GM12878 (cell line): Measurements from ENCODE around the gene MYO16. TPM values are rescaled to one million over a fixed set of nuclear protein-coding genes. Genes with fewer than 3 reads are reported as not detected.

Experiments used
- ATAC-seq: fragments of 200-7000 bp; cut with Tn5 transposase; 3 replicates; pipeline ENCODE4 v1.9.1; 2020; ENCODE audit warnings: mild to moderate bottlenecking, moderate library complexity
- BruUV-seq: library from RNA; stranded (reverse); fragments of 400-500 nt; replicated peaks from 2 replicates; lab custom pipeline; 2021; lab: Mats Ljungman, UMichigan
- CTCF ChIA-PET: fragments of 300-600 bp; sonication (Branson Sonifier 250); formaldehyde crosslinking; extraction: SDS; loops from one replicate; lab custom pipeline; 2021; ENCODE audit warnings: inconsistent platforms; lab: Yijun Ruan, JAX
- POLR2A ChIA-PET: fragments of 350-600 bp; formaldehyde crosslinking; extraction: SDS; loops from one replicate; lab custom pipeline; 2021; ENCODE audit warnings: inconsistent platforms; lab: Charles Lee
- RAD21 ChIA-PET: fragments of 300-600 bp; sonication (Branson Sonifier 250); formaldehyde crosslinking; loops from one replicate; lab custom pipeline; 2023; ENCODE audit warnings: antibody characterized with exemption; ENCODE audit not compliant: unreplicated experiment; lab: Charles Lee
- SMC1A ChIA-PET: fragments of 300-600 bp; sonication (Branson Sonifier 250); formaldehyde crosslinking; loops from one replicate; lab custom pipeline; 2023; ENCODE audit not compliant: unreplicated experiment, uncharacterized antibody; lab: Charles Lee
- DNase-seq: peaks from one replicate; pipeline ENCODE4 v3.0.0-alpha.2; 2011; ENCODE audit warnings: low read depth, low spot score
- FAIRE-seq: peaks from 3 replicates; lab custom pipeline; 2011; peaks lifted over from hg19 to GRCh38; lab: Jason Lieb, UNC
- H2AFZ ChIP-seq: 2 replicates; pipeline ENCODE4 v1.6.0; 2011; ENCODE audit warnings: low read depth, low read length, control low read depth; ENCODE audit not compliant: control insufficient read depth
- H3K27ac ChIP-seq: 2 replicates; pipeline ENCODE4 v1.5.1; 2011; ENCODE audit warnings: control low read depth; ENCODE audit not compliant: control insufficient read depth, insufficient read depth
- H3K27me3 ChIP-seq, 2 experiments: replicated peaks in 1 of 2; 2 replicates each; pipeline versions ENCODE4 v1.6.0 to v1.6.1; 2011; ENCODE audit warnings: low read length in 1 of 2; ENCODE audit not compliant: control insufficient read depth in 2 of 2, insufficient read depth in 2 of 2
- H3K36me3 ChIP-seq, 2 experiments: 2 replicates each; pipeline ENCODE4 v1.5.1; 2011; ENCODE audit warnings: low read length in 1 of 2; ENCODE audit not compliant: control insufficient read depth in 2 of 2, insufficient read depth in 2 of 2
- H3K4me1 ChIP-seq: 2 replicates; pipeline ENCODE4 v1.6.1; 2011; ENCODE audit warnings: mild to moderate bottlenecking, low read length, moderate library complexity, mixed read lengths; ENCODE audit not compliant: control insufficient read depth, insufficient read depth
- H3K4me2 ChIP-seq: 2 replicates; pipeline ENCODE4 v1.6.0; 2011; ENCODE audit warnings: control low read depth; ENCODE audit not compliant: control insufficient read depth, insufficient read depth
- H3K4me3 ChIP-seq: fragments of 200-600 bp; sonication (generic); 2 replicates; pipeline ENCODE4 v1.5.1; 2016
- H3K79me2 ChIP-seq: 2 replicates; pipeline ENCODE4 v1.6.0; 2011; ENCODE audit warnings: low read length; ENCODE audit not compliant: control insufficient read depth, insufficient read depth
- H3K9ac ChIP-seq: 2 replicates; pipeline ENCODE4 v1.8.0; 2011; ENCODE audit warnings: low read length, control low read depth, mixed read lengths; ENCODE audit not compliant: control insufficient read depth, insufficient read depth
- H3K9me3 ChIP-seq: replicated peaks from 3 replicates; pipeline ENCODE4 v1.5.1; 2011; ENCODE audit warnings: mild to moderate bottlenecking, low read length; ENCODE audit not compliant: control insufficient read depth, insufficient read depth
- H4K20me1 ChIP-seq: 2 replicates; pipeline ENCODE4 v1.6.0; 2011; ENCODE audit not compliant: control insufficient read depth, insufficient read depth
- NKRF ChIP-seq: fragments of 450-650 bp; conservative IDR thresholded peaks from 2 replicates; pipeline ENCODE4 v1.6.1; 2017; ENCODE audit warnings: mild to moderate bottlenecking, moderate library complexity
- PAX5 ChIP-seq: IDR thresholded peaks from 2 replicates; pipeline ENCODE4 v1.6.1; 2011; ENCODE audit warnings: low read depth, low read length, borderline replicate concordance
- SPI1 ChIP-seq: IDR thresholded peaks from 2 replicates; pipeline ENCODE4 v1.6.1; 2011; ENCODE audit warnings: low read depth, mild to moderate bottlenecking, low read length, moderate library complexity, borderline replicate concordance; ENCODE audit not compliant: insufficient read depth
- ZNF687 ChIP-seq: fragments of 450-650 bp; IDR thresholded peaks from 2 replicates; pipeline ENCODE4 v1.6.1; 2017; ENCODE audit warnings: mild to moderate bottlenecking, moderate library complexity
- WGBS: methylation state at CpG from one replicate; pipeline ENCODE4 v1.1.6; 2016; ENCODE audit warnings: low lambda C conversion rate; ENCODE audit not compliant: insufficient replicate concordance, insufficient coverage; ENCODE audit errors: missing lambda C conversion rate; 5-methylcytosine and 5-hydroxymethylcytosine counted together
- in situ Hi-C: fragments of 300-500 bp; cut with MboI; formaldehyde crosslinking; loops from 9 replicates; pipeline ENCODE4 v1.14.3; 2018; ENCODE audit warnings: mixed read lengths
- intact Hi-C: fragments of 100-400 bp; cut with micrococcal nuclease; formaldehyde crosslinking; loops from one replicate; pipeline ENCODE4 v1.14.2; 2022; ENCODE audit not compliant: unreplicated experiment
- polyA plus RNA-seq, 11 experiments: library from polyadenylated mRNA; depleted of rRNA in 4 of 11; unstranded in 6 of 11; stranded (reverse) in 5 of 11; fragments of >200 nt; fragmentation: Nextera tagmentation in 4 of 11; fragmentation: Illumina TruSeq in 1 of 11; extraction: Ambion mirVana in 4 of 11; extraction: Trizol in 1 of 11; gene quantifications; 1 replicate in 1 of 11; 2 replicates in 10 of 11; pipeline versions ENCODE4 v1.2.1 to v1.2.3, GENCODE V29; 2011 to 2016; ENCODE audit warnings: inconsistent platforms in 2 of 11, missing spikeins in 2 of 11, low read depth in 1 of 11
- total RNA-seq, 4 experiments: library from RNA; depleted of rRNA in 3 of 4; stranded (reverse); fragments of >200 nt in 3 of 4; fragmentation: Illumina TruSeq in 1 of 4; extraction: Trizol in 1 of 4; gene quantifications; 2 replicates each; pipeline versions ENCODE4 v1.2.1 to v1.2.3, GENCODE V29; 2013 to 2021
- TF ChIP-seq, protein P1 (sequence below): IDR thresholded peaks from 2 replicates; pipeline ENCODE4 v1.6.1; 2012; ENCODE audit warnings: mild to moderate bottlenecking, low read depth, low read length

The MYO16 gene
- total and polyA plus RNA-seq, 10 of the 15 experiments (the other 5 are each of a cell fraction or from before 2014, with no cell fraction given), result under 0.01 to 1.7 (median 0.05) TPM; not detected in 4

DNA sequence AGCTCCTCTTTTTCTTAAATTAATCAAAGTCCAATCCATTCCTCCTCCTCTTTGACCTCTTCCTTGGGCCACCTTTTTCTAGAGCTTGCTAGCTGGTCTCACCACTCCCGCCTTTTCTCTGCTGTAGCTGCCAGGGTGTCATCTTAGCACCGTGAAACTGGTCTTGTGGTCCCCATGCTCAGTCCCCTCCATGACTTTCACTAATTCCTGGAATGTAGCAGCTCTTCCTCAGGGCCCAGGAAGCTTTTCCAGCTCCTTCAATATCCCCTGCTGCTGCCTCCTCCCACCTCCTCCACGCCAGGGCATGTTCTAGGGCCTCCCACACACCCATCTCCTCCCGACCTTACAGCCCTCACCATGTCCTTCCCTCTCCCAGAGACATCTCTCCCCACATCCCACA lies 222.2 kb downstream of the MYO16 start (continued):
- no peak for TF ChIP-seq ZNF687
- TF ChIP-seq SPI1, result no peak
- TF ChIP-seq NKRF, result no peak

DNA sequence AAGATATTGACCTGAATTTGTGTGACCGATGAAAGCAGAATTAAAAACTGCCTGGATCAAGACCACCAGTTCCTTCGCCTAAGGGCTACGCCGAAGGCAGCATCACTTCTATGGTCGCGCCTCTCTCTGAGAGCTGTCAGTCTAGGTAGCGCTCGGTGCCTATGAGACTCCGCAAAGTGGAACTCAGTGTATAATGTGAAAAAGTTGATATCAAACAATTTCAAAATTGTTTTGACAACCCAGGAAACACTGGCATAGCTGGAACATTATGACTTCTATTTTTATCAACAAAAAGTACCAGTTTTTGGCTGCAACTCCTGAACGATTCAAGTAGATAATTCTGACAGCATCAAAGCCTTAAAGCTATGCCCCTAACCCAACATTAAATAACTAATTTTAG lies 223.6 kb downstream of the MYO16 start:
- CTCF ChIA-PET, result interaction anchor here (1.0 kb wide), 1 partner anchor 44 kb away, joined by 3 read pairs; no protein-coding TSS in a partner anchor
- POLR2A ChIA-PET, result no interaction called here
- BruUV-seq, result no TSS peak
- ATAC-seq, result no peak
- no peaks in the 10 kb centered on the region for H3K9me3 ChIP-seq
- H3K36me3 ChIP-seq, result no peaks in the 10 kb centered on the region
- no peak overlapping the region for H3K4me3 ChIP-seq
- no peaks in the 10 kb centered on the region for H3K79me2 ChIP-seq
- no peaks in the 10 kb centered on the region for H3K27me3 ChIP-seq
- H4K20me1 ChIP-seq, result no peaks in the 10 kb centered on the region
- no peaks in the 10 kb centered on the region for H3K4me1 ChIP-seq
- no peak overlapping the region for H3K9ac ChIP-seq
- WGBS, result 78% methylated on average over 10 of the region's 10 CpGs
- intact Hi-C loops (no loop called here), in situ Hi-C loops (no loop called here)
- DNase-seq, result no peak
- no peak overlapping the region for H3K27ac ChIP-seq
- RAD21 ChIA-PET, result no interaction called here
- H2AFZ ChIP-seq, result no peak overlapping the region
- SMC1A ChIA-PET, result interaction anchor here (1.2 kb wide), 2 partner anchors 9 to 12 kb away, joined by 3 read pairs; no protein-coding TSS in a partner anchor
- H3K4me2 ChIP-seq, result no peak overlapping the region
- FAIRE-seq, result no peak
- no peak for TF ChIP-seq SPI1
- no peak for TF ChIP-seq NKRF
- no peak for TF ChIP-seq PAX5
- TF ChIP-seq, protein P1, sequence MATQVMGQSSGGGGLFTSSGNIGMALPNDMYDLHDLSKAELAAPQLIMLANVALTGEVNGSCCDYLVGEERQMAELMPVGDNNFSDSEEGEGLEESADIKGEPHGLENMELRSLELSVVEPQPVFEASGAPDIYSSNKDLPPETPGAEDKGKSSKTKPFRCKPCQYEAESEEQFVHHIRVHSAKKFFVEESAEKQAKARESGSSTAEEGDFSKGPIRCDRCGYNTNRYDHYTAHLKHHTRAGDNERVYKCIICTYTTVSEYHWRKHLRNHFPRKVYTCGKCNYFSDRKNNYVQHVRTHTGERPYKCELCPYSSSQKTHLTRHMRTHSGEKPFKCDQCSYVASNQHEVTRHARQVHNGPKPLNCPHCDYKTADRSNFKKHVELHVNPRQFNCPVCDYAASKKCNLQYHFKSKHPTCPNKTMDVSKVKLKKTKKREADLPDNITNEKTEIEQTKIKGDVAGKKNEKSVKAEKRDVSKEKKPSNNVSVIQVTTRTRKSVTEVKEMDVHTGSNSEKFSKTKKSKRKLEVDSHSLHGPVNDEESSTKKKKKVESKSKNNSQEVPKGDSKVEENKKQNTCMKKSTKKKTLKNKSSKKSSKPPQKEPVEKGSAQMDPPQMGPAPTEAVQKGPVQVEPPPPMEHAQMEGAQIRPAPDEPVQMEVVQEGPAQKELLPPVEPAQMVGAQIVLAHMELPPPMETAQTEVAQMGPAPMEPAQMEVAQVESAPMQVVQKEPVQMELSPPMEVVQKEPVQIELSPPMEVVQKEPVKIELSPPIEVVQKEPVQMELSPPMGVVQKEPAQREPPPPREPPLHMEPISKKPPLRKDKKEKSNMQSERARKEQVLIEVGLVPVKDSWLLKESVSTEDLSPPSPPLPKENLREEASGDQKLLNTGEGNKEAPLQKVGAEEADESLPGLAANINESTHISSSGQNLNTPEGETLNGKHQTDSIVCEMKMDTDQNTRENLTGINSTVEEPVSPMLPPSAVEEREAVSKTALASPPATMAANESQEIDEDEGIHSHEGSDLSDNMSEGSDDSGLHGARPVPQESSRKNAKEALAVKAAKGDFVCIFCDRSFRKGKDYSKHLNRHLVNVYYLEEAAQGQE, result no peak
